ENCODE data around the gene LRRC8B. TPM values are rescaled to one million over a fixed set of nuclear protein-coding genes. Genes with fewer than 3 reads are reported as not detected.
A peak's percentile ranks its signal among the peaks of the same experiment; 100 is the strongest.

Gene LRRC8B
- total RNA-seq, 1 donor from 2014 or later: 8.5 TPM

- DNase-seq: peak; percentile 78
Observed at GRCh38 chr1:89635825-89636815, 111.5 kb downstream of the LRRC8B start.

DNA sequence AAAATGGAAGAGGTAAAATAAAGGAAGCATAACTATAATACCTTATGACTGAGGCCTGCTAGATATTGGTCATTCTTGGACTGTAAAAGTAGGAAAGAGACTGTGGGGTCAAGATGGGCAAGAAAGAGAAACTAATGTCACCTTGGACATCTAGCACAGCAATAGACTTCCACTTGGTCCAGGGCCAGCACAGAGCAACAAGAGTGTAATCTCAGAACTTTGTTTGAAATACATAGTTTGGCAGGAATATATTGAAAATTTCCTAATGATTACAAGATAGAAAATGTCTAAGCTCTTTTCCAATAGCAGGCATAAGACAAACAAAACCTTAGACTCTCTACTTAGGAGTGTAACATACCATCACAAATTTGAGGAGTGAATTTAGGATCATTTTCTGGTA lies 112.9 kb downstream of the LRRC8B start:
- no peak for DNase-seq

DNA sequence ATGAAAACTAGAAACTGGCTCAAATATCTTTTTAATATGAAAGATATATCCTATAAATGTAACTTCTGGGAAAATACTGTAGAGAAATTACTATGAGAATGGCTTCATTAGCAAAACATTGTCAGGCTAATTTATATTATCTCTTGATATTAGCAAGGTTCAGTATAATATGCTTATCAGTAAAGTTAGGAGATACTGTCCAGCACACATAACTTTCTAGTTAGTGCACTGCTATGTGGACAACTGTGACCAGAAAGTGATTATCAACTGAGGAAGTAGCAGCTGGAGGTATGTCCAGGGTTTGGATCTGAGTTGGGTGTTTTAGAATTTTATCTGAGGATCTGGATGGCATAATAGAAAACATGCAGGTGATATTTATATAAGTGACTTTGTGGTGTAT lies 115.8 kb downstream of the LRRC8B start:
- DNase-seq: no peak

GRCh38 chr1:89641781-89642180 lies 117.2 kb downstream of the LRRC8B start:
- no peak for DNase-seq

DNA sequence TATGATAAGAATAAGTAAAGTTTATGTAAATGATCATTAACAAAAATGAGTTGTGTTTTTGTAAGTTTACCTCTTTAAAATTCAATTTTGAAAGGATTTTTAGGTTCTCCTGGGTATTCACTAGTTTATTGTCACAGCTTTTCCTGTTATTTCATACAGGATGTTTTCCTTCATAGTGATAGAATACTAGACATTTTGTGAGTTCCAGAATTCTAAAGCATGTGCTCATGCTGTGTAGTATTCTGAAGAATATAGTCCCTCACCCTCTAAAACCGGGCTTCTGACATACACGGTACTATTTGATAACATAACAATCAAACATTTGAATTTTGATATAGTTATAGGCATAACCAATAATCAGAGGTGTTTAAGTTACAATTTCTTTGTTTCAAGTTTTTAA lies 118.9 kb downstream of the LRRC8B start:
- peak; percentile 53 for DNase-seq

GRCh38 chr1:89644119-89644814 lies 119.6 kb downstream of the LRRC8B start:
- DNase-seq: no peak

GRCh38 chr1:89646259-89646658 lies 121.6 kb downstream of the LRRC8B start:
- no peak for DNase-seq

Other genes with a start within 250 kb of the LRRC8B start
- under 0.01 TPM in 1 of 2 replicates, not detected in the other for gene GBP6, start 160.8 kb upstream of the LRRC8B start, total RNA-seq
- gene LRRC8C, start 108.3 kb downstream of the LRRC8B start, total RNA-seq: 30.0 and 40.4 TPM in 2 replicates